H9 (cell line): Measurements from ENCODE around the gene CDH8. TPM values are rescaled to one million over a fixed set of nuclear protein-coding genes. Genes with fewer than 3 reads are reported as not detected.

Experiments
- DNase-seq: peaks from one replicate; pipeline ENCODE4 v3.0.0-alpha.2; 2017
- H2AFZ ChIP-seq: one replicate; pipeline ENCODE4 v1.6.1; 2013; ENCODE audit warnings: mild to moderate bottlenecking, low read length, control low read depth, moderate library complexity
- H2AK5ac ChIP-seq: 2 replicates; pipeline ENCODE4 v1.6.1; 2013; ENCODE audit warnings: low read length, control low read depth, mixed read lengths; ENCODE audit not compliant: insufficient read length
- H2BK120ac ChIP-seq: one replicate; pipeline ENCODE4 v1.6.1; 2013; ENCODE audit warnings: low read depth, mild to moderate bottlenecking, low read length, control low read depth, inconsistent platforms; ENCODE audit not compliant: poor library complexity, severe bottlenecking
- H2BK12ac ChIP-seq: 2 replicates; pipeline ENCODE4 v1.6.1; 2013; ENCODE audit warnings: low read length, control low read depth, mixed read lengths, low read depth; ENCODE audit not compliant: insufficient read length
- H2BK15ac ChIP-seq: 2 replicates; pipeline ENCODE4 v1.6.1; 2013; ENCODE audit warnings: low read depth, low read length, control low read depth
- H2BK20ac ChIP-seq: one replicate; pipeline ENCODE4 v1.6.1; 2013; ENCODE audit warnings: low read depth, mild to moderate bottlenecking, low read length, control low read depth, inconsistent platforms; ENCODE audit not compliant: poor library complexity, severe bottlenecking
- H2BK5ac ChIP-seq: 2 replicates; pipeline ENCODE4 v1.6.1; 2013; ENCODE audit warnings: low read length, control low read depth, mixed read lengths; ENCODE audit not compliant: insufficient read length
- H3K14ac ChIP-seq: 2 replicates; pipeline ENCODE4 v1.6.1; 2013; ENCODE audit warnings: low read length, control low read depth; ENCODE audit not compliant: insufficient read depth
- H3K18ac ChIP-seq: 2 replicates; pipeline ENCODE4 v1.6.1; 2013; ENCODE audit warnings: low read depth, mild to moderate bottlenecking, mixed read lengths, low read length, control low read depth; ENCODE audit not compliant: insufficient read length
- H3K23ac ChIP-seq: 2 replicates; pipeline ENCODE4 v1.6.1; 2013; ENCODE audit warnings: low read length, control low read depth, mixed read lengths, low read depth; ENCODE audit not compliant: insufficient read length
- H3K23me2 ChIP-seq: 2 replicates; pipeline ENCODE4 v1.6.1; 2013; ENCODE audit warnings: low read depth, mild to moderate bottlenecking, mixed read lengths, low read length, control low read depth; ENCODE audit not compliant: insufficient read length, poor library complexity, severe bottlenecking
- H3K27ac ChIP-seq: 2 replicates; pipeline ENCODE4 v1.5.1; 2013; ENCODE audit warnings: low read length, control low read depth, mixed read lengths, low read depth; ENCODE audit not compliant: insufficient read length
- H3K27me3 ChIP-seq: 2 replicates; pipeline ENCODE4 v1.6.1; 2013; ENCODE audit warnings: low read length, control low read depth, inconsistent platforms; ENCODE audit not compliant: insufficient read depth
- H3K4ac ChIP-seq: 2 replicates; pipeline ENCODE4 v1.6.1; 2013; ENCODE audit warnings: low read depth, mild to moderate bottlenecking, control low read depth, inconsistent platforms, low read length, moderate library complexity
- H3K4me1 ChIP-seq: 2 replicates; pipeline ENCODE4 v1.6.1; 2013; ENCODE audit warnings: low read length, control low read depth, inconsistent platforms; ENCODE audit not compliant: insufficient read depth
- H3K4me2 ChIP-seq: 2 replicates; pipeline ENCODE4 v1.6.1; 2013; ENCODE audit warnings: low read length, control low read depth, mixed read lengths; ENCODE audit not compliant: insufficient read length, insufficient read depth
- H3K56ac ChIP-seq: 2 replicates; pipeline ENCODE4 v1.6.1; 2013; ENCODE audit warnings: low read depth, mild to moderate bottlenecking, mixed read lengths, low read length, control low read depth; ENCODE audit not compliant: insufficient read length
- H3K79me1 ChIP-seq: 2 replicates; pipeline ENCODE4 v1.6.1; 2013; ENCODE audit warnings: low read depth, mild to moderate bottlenecking, moderate library complexity, low read length, control low read depth, inconsistent platforms; ENCODE audit not compliant: insufficient read depth, poor library complexity, severe bottlenecking
- H3K79me2 ChIP-seq: 2 replicates; pipeline ENCODE4 v1.6.1; 2013; ENCODE audit warnings: low read length, control low read depth, inconsistent platforms; ENCODE audit not compliant: insufficient read depth
- H3K9ac ChIP-seq: 2 replicates; pipeline ENCODE4 v1.6.1; 2013; ENCODE audit warnings: low read length, control low read depth, mixed read lengths; ENCODE audit not compliant: insufficient read length; ENCODE audit errors: extremely low read depth
- H3K9me3 ChIP-seq: one replicate; pipeline ENCODE4 v1.6.1; 2013; ENCODE audit warnings: low read depth, low read length, inconsistent platforms; ENCODE audit not compliant: control insufficient read depth
- H3T11ph ChIP-seq: one replicate; pipeline ENCODE4 v1.6.1; 2013; ENCODE audit warnings: mild to moderate bottlenecking, low read length, control low read depth, inconsistent platforms
- H4K20me1 ChIP-seq: one replicate; pipeline ENCODE4 v1.6.1; 2013; ENCODE audit not compliant: control insufficient read depth, insufficient read length, insufficient read depth
- H4K5ac ChIP-seq: 2 replicates; pipeline ENCODE4 v1.6.1; 2013; ENCODE audit warnings: low read depth, mild to moderate bottlenecking, mixed read lengths, low read length, control low read depth; ENCODE audit not compliant: insufficient read length
- H4K8ac ChIP-seq: replicated peaks from 2 replicates; pipeline ENCODE4 v1.6.1; 2013; ENCODE audit warnings: low read length, control low read depth, mixed read lengths, low read depth; ENCODE audit not compliant: insufficient read length
- H4K91ac ChIP-seq: 2 replicates; pipeline ENCODE4 v1.6.1; 2013; ENCODE audit warnings: low read depth, mild to moderate bottlenecking, moderate library complexity, mixed read lengths, low read length, control low read depth; ENCODE audit not compliant: insufficient read length
- H3K27ac Mint-ChIP-seq, 3 experiments: 2 replicates in 2 of 3; 3 replicates in 1 of 3; pipeline ENCODE4 v1.8.0; 2020 to 2021; ENCODE audit warnings: mixed read lengths in 3 of 3, mild to moderate bottlenecking in 1 of 3, moderate library complexity in 1 of 3
- H3K27me3 Mint-ChIP-seq: 2 replicates; pipeline ENCODE4 v1.8.0; 2021; ENCODE audit warnings: low read depth, mild to moderate bottlenecking, moderate library complexity, mixed read lengths
- H3K36me3 Mint-ChIP-seq, 3 experiments: 2 replicates in 2 of 3; 3 replicates in 1 of 3; pipeline ENCODE4 v1.8.0; 2020 to 2021; ENCODE audit warnings: low read depth in 3 of 3, mixed read lengths in 3 of 3; ENCODE audit not compliant: insufficient read depth in 1 of 3
- H3K4me1 Mint-ChIP-seq, 2 experiments: 2 replicates each; pipeline ENCODE4 v1.8.0; 2020; ENCODE audit warnings: mixed read lengths in 2 of 2
- H3K4me3 Mint-ChIP-seq, 2 experiments: 2 replicates in 1 of 2; 3 replicates in 1 of 2; pipeline ENCODE4 v1.8.0; 2020 to 2021; ENCODE audit warnings: mild to moderate bottlenecking in 2 of 2, mixed read lengths in 2 of 2, moderate library complexity in 1 of 2
- H3K9me3 Mint-ChIP-seq, 2 experiments: 2 replicates in 1 of 2; 3 replicates in 1 of 2; pipeline ENCODE4 v1.8.0; 2020; ENCODE audit warnings: mild to moderate bottlenecking in 2 of 2, mixed read lengths in 2 of 2, moderate library complexity in 1 of 2
- WGBS: extraction: QIAGEN DNeasy Blood & Tissue Kit; methylation state at CpG from one replicate; pipeline ENCODE4 v1.1.7; 2013; ENCODE audit warnings: missing lambda C conversion rate, low lambda C conversion rate, mixed read lengths; ENCODE audit not compliant: insufficient read length; ENCODE audit errors: extremely low coverage; 5-methylcytosine and 5-hydroxymethylcytosine counted together
- total RNA-seq: library from RNA; stranded (reverse); gene quantifications from 2 replicates; pipeline ENCODE4 v1.2.1, GENCODE V29; 2021
- TF ChIP-seq, protein P1 (sequence below): fragments of 200-600 bp; sonication (generic); conservative IDR thresholded peaks from 3 replicates; pipeline ENCODE4 v1.8.0; 2021; ENCODE audit warnings: antibody characterized with exemption, mild to moderate bottlenecking

CDH8 gene
- total RNA-seq, 1 experiment from 2014 or later = 12.0 TPM

DNA sequence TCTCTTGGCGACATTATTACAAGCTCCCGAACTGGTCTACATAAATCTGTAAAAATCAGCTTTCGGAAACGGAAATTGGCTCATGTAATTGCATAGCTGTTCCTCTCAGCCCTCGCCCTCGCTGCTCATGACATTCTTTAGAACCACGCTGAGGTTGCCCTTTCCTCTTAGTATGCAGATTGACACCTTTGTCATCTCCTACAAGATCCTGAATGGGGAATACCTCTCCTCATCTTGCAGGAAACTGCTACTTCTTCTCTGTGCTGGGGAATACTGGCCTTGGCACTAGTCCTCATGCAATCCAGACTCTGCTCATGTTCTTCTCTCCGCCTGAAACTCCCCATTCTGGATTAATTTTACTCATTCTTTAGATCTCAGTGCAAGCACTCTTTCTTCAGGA lies 22.2 kb upstream of the CDH8 start:
- no peaks in the 10 kb centered on the region for H3K27me3 ChIP-seq
- H3K14ac ChIP-seq = no peak overlapping the region
- H4K20me1 ChIP-seq = no peaks in the 10 kb centered on the region
- H3K4ac ChIP-seq = no peak overlapping the region
- H2BK15ac ChIP-seq = no peak overlapping the region
- H3K79me2 ChIP-seq = no peaks in the 10 kb centered on the region
- H2BK5ac ChIP-seq = no peak overlapping the region
- Mint-ChIP-seq H3K4me1 (peaks cover 29 to 32% of the 10 kb centered on the region in 2 experiments), H3K36me3 (no peaks in the 10 kb centered on the region), H3K27ac (peak overlapping the region in 1 of 3 experiments; percentile 34; a peak in 2 of 7 replicates), H3K9me3 (no peaks in the 10 kb centered on the region), H3K4me3 (no peak overlapping the region), H3K27me3 (no peaks in the 10 kb centered on the region)
- no peak overlapping the region for H3K27ac ChIP-seq
- no peak overlapping the region for H3K56ac ChIP-seq
- H3K4me2 ChIP-seq = no peak overlapping the region
- no CpG with 5 or more reads among the region's 8 CpGs for WGBS
- H4K8ac ChIP-seq = no peak overlapping the region
- no peak overlapping the region for H3K9ac ChIP-seq
- H2AK5ac ChIP-seq = no peak overlapping the region
- no peaks in the 10 kb centered on the region for H3K9me3 ChIP-seq
- H2BK20ac ChIP-seq = no peak overlapping the region
- TF ChIP-seq, protein P1, sequence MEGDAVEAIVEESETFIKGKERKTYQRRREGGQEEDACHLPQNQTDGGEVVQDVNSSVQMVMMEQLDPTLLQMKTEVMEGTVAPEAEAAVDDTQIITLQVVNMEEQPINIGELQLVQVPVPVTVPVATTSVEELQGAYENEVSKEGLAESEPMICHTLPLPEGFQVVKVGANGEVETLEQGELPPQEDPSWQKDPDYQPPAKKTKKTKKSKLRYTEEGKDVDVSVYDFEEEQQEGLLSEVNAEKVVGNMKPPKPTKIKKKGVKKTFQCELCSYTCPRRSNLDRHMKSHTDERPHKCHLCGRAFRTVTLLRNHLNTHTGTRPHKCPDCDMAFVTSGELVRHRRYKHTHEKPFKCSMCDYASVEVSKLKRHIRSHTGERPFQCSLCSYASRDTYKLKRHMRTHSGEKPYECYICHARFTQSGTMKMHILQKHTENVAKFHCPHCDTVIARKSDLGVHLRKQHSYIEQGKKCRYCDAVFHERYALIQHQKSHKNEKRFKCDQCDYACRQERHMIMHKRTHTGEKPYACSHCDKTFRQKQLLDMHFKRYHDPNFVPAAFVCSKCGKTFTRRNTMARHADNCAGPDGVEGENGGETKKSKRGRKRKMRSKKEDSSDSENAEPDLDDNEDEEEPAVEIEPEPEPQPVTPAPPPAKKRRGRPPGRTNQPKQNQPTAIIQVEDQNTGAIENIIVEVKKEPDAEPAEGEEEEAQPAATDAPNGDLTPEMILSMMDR = no peak
- H2AFZ ChIP-seq = no peak overlapping the region
- H3K23ac ChIP-seq = no peak overlapping the region
- no peak overlapping the region for H4K91ac ChIP-seq
- H3K4me1 ChIP-seq = peaks cover 7% of the 10 kb centered on the region; the same call in 1 of the 2 replicates
- H3K23me2 ChIP-seq = no peaks in the 10 kb centered on the region
- no peak overlapping the region for H2BK12ac ChIP-seq
- H3T11ph ChIP-seq = no peak overlapping the region
- H2BK120ac ChIP-seq = no peak overlapping the region
- DNase-seq = no peak
- H4K5ac ChIP-seq = no peak overlapping the region
- no peak overlapping the region for H3K18ac ChIP-seq
- H3K79me1 ChIP-seq = no peaks in the 10 kb centered on the region
